IPS-20b (cell line): ENCODE results near the gene TEKT2.

Source experiments
- H3K27ac ChIP-seq: one replicate; pipeline ENCODE4 v1.5.1; 2013; ENCODE audit warnings: low read length
- H3K27me3 ChIP-seq: 2 replicates; pipeline ENCODE4 v1.6.1; 2013; ENCODE audit warnings: mild to moderate bottlenecking, low read length, inconsistent platforms; ENCODE audit not compliant: insufficient read depth
- H3K36me3 ChIP-seq: 2 replicates; pipeline ENCODE4 v1.6.1; 2013; ENCODE audit warnings: low read depth, mild to moderate bottlenecking, inconsistent platforms, low read length, moderate library complexity; ENCODE audit not compliant: insufficient read depth
- H3K4me1 ChIP-seq: 2 replicates; pipeline ENCODE4 v1.6.1; 2013; ENCODE audit warnings: mild to moderate bottlenecking, control low read depth, inconsistent platforms, low read length, moderate library complexity; ENCODE audit not compliant: insufficient read depth
- H3K4me3 ChIP-seq: 2 replicates; pipeline ENCODE4 v1.5.1; 2013; ENCODE audit warnings: mild to moderate bottlenecking, low read length, inconsistent platforms
- H3K9ac ChIP-seq: 2 replicates; pipeline ENCODE4 v1.6.1; 2013; ENCODE audit warnings: low read depth, mild to moderate bottlenecking, inconsistent platforms, low read length, moderate library complexity
- H3K9me3 ChIP-seq: 2 replicates; pipeline ENCODE4 v1.6.1; 2013; ENCODE audit warnings: mild to moderate bottlenecking, low read depth, low read length, inconsistent platforms; ENCODE audit not compliant: insufficient read depth

TEKT2 gene

DNA sequence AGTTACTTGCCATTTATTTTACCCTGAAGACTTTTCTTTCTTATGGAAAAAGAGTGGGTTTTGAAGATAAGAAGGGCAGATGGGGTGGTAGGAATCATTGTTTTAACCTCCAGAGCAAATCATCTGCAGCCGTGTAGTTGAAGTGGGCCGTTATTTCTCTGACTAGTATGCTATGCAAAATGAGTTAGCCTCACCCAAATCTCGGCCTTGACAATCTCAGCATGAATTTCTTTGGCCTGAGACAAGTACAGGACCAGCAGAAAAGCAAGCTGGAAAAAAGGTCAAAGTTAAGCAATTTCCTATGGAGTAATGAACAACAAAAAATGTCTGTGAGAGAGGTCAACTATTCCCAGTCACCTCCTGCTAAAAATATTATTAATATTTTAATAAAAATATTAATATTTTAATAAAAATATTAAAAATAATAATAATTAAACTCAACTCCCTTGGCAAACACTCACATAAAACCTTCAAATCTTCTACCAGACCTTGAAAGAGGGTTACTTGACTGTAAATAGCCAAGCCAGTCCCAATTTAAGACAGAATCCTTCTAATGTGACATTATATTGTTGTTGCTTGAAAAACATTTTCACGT is 6.8 kb upstream of the TEKT2 start:
- no peaks in the 10 kb centered on the region for H3K36me3 ChIP-seq
- no peaks in the 10 kb centered on the region for H3K27me3 ChIP-seq
- no peak overlapping the region for H3K9ac ChIP-seq
- no peak overlapping the region for H3K4me3 ChIP-seq
- no peaks in the 10 kb centered on the region for H3K9me3 ChIP-seq
- H3K4me1 ChIP-seq, result no peaks in the 10 kb centered on the region
- H3K27ac ChIP-seq, result no peak overlapping the region

DNA sequence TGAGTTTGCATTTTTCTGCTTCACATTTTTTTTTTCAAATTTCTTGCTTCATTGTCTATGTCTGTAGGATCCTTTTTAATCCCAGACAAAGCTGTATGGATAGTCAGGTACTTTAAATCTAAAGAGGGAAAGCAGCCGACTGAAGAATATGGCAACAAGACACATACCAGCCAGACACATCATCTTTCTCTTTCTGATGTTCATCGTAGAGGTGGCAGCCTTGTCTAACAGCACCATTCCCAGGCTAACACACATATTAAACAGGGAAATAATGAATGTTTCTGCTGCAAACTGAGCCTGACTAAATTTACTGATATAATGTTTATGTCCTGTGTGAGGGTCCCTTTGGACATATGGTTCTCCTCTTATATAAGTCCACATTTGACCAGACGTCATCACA is 3.7 kb upstream of the TEKT2 start:
- Histone ChIP-seq H3K4me1 (peaks cover 5% of the 10 kb centered on the region; the same call in 1 of the 2 replicates), H3K9me3 (no peaks in the 10 kb centered on the region), H3K4me3 (no peak overlapping the region), H3K36me3 (no peaks in the 10 kb centered on the region), H3K9ac (no peak overlapping the region), H3K27ac (no peak overlapping the region), H3K27me3 (peaks cover 11% of the 10 kb centered on the region)

DNA sequence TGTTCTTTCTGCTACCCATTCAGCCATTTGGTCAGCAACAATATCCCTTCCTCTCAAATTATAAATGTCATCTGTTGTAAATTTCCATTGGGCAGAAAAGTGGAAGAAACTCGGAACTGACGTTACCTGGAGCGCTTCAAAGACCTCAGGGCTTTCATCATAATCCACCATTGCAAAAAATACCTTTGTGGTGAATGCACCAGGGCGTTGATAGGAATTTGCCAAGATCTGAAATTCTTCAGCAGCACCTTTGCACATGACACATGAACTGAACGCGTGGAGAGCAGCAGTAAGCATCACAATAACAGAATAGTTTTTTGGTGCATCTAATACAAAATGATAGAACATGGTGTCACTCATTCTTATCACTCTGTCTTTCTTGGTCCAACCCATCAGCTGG is 3.1 kb upstream of the TEKT2 start:
- Histone ChIP-seq H3K36me3 (no peaks in the 10 kb centered on the region), H3K9me3 (no peaks in the 10 kb centered on the region), H3K4me3 (no peak overlapping the region), H3K27ac (no peak overlapping the region), H3K9ac (no peak overlapping the region), H3K4me1 (peaks cover 5% of the 10 kb centered on the region; the same call in 1 of the 2 replicates), H3K27me3 (peaks cover 11% of the 10 kb centered on the region)

DNA sequence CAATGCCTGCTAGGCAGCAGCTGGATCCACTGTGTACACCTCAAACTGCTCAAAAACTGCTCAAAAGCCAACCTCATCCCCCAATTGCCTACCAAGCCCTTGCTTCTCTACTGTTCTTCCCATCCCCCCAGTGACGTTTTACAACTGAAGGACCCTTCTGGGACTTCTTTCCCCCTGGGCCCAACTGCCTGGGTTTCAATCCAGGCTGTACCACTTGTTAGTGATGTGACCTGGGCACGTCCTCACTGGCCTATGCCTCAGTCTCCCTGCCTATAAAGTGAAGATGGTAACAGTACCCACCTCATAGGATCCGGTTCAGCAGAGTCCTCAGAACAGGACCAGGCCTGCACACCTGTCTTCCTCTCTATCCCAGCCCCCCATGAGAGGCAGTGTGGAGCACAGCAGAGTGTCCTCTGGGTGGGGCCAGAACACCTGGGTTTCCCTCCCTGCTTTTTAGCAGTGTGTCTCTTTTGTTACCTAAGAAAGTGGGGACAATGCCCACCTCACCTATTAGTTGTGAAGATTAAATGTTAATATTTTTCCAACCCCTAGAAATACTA is 1.9 kb upstream of the TEKT2 start:
- H3K9ac ChIP-seq, result no peak overlapping the region
- H3K9me3 ChIP-seq, result no peaks in the 10 kb centered on the region
- peaks cover 11% of the 10 kb centered on the region for H3K27me3 ChIP-seq
- H3K36me3 ChIP-seq, result no peaks in the 10 kb centered on the region
- no peak overlapping the region for H3K4me3 ChIP-seq
- no peak overlapping the region for H3K27ac ChIP-seq
- H3K4me1 ChIP-seq, result peaks cover 5% of the 10 kb centered on the region; the same call in 1 of the 2 replicates

DNA sequence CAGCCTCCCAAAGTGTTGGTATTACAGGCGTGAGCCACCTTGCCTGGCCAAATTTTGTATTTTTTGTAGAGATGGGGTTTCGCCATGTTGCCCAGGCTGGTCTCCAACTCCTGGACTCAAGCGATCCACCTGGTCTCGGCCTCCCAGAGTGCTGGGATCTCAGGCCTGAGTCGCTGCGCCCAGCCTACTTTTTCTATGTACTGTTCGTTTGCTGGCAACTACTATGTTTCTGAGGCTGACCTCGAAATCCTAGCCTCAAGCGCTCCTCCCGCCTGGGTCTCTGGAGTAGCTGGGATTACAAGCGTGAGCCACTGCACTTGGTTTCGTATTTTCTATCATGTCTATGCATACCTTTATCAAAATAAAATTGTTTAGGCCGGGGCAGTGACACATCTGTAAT is 675 bp upstream of the TEKT2 start:
- Histone ChIP-seq H3K9me3 (no peaks in the 10 kb centered on the region), H3K27ac (no peak overlapping the region), H3K4me3 (peak overlapping the region; percentile 73; the same call in 1 of the 2 replicates), H3K36me3 (no peaks in the 10 kb centered on the region), H3K27me3 (peaks cover 11% of the 10 kb centered on the region), H3K4me1 (peaks cover 5% of the 10 kb centered on the region; the same call in 1 of the 2 replicates), H3K9ac (no peak overlapping the region)

DNA sequence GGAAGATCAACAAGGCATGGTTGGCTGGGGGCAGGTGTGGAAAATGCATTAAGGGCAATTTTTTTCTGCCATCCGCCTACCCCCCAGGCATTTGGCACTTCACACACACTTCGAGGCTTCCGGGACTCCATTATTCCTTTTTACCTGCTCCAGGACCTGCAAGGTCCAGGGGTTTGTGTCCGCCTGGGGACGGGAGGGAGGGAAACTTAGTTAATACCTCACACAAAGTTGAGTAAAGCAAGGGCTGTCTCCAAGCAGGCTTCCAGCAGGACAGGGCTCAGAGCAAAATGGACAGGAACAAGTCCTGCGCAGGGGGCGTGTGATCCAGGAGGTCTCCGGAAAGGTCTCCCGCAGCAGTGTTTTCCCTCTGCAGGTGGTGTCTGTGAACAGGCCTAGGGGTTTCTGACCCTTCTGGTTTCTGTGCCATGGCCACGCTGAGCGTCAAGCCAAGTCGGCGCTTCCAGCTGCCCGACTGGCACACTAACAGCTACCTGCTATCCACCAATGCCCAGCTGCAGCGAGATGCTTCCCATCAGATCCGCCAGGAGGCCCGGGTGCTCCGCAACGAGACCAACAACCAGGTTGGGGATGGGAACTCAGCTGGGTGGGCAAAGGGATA is 712 bp downstream of the TEKT2 start:
- H3K9me3 ChIP-seq, result no peaks in the 10 kb centered on the region
- H3K4me1 ChIP-seq, result peaks cover 5% of the 10 kb centered on the region; the same call in 1 of the 2 replicates
- no peak overlapping the region for H3K27ac ChIP-seq
- H3K36me3 ChIP-seq, result no peaks in the 10 kb centered on the region
- peak overlapping the region; percentile 72; the same call in 1 of the 2 replicates for H3K9ac ChIP-seq
- peaks cover 11% of the 10 kb centered on the region for H3K27me3 ChIP-seq
- peak overlapping the region; percentile 73 for H3K4me3 ChIP-seq

DNA sequence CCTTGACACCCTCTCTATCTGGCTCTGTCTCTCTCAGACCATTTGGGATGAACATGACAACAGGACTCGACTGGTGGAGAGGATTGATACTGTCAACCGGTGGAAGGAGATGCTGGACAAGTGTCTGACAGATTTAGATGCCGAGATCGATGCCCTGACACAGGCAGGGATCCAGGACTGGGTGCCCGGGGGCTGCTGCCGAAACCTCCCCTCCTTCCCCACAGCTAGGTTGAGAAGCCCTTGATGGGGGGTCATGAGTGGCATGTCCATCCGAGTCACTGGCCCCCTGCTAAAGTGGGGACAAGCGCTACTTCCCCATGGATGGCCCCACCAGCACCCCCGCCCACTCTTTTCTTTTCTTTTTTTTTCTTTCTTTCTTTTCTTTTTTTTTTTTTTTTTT is 1.2 kb downstream of the TEKT2 start:
- H3K9ac ChIP-seq, result no peak overlapping the region
- peaks cover 8% of the 10 kb centered on the region; the same call in 1 of the 2 replicates for H3K4me1 ChIP-seq

DNA sequence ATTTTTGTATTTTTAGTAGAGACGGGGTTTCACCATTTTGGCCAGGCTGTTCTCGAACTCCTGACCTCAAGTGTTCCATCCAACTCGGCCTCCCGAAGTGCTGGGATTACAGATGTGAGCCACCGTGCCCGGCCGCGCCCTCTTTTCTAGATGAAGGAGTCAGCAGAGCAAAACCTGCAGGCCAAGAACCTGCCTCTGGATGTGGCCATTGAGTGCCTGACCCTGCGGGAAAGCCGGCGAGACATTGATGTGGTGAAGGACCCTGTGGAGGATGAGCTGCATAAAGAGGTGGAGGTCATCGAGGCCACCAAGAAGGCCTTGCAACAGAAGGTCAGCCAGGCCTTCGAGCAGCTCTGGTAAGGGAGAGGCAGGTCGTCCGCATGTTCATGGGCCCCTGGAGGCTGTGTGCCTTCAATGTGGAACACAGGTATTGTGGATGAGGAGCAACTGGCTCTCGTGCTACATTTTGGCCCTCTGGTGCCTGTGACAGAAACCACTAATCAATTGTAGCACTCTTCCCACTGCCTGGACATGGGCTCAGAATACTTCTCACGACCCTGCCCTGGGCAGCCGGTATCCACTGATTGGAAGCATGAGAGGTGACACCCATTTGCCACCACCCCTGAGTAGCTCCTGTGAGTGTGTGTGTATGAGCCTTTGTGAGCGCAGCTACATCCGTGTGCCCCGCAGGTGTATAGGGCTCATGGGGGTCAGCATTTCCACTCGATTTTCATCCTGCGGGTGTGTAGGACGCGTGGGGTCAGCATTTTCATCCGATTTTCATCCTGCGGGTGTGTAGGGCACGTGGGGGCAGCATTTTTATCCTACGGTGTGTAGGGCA is 2.0 kb downstream of the TEKT2 start:
- Histone ChIP-seq H3K9ac (no peak overlapping the region), H3K27me3 (peaks cover 11% of the 10 kb centered on the region)

More for the DNA sequence above, 1.2 kb downstream of the TEKT2 start:
- H3K27ac ChIP-seq, result no peak overlapping the region
- H3K27me3 ChIP-seq, result peaks cover 11% of the 10 kb centered on the region
- no peaks in the 10 kb centered on the region; the same call in 1 of the 2 replicates for H3K36me3 ChIP-seq
- no peaks in the 10 kb centered on the region for H3K9me3 ChIP-seq
- no peak overlapping the region for H3K4me3 ChIP-seq

DNA sequence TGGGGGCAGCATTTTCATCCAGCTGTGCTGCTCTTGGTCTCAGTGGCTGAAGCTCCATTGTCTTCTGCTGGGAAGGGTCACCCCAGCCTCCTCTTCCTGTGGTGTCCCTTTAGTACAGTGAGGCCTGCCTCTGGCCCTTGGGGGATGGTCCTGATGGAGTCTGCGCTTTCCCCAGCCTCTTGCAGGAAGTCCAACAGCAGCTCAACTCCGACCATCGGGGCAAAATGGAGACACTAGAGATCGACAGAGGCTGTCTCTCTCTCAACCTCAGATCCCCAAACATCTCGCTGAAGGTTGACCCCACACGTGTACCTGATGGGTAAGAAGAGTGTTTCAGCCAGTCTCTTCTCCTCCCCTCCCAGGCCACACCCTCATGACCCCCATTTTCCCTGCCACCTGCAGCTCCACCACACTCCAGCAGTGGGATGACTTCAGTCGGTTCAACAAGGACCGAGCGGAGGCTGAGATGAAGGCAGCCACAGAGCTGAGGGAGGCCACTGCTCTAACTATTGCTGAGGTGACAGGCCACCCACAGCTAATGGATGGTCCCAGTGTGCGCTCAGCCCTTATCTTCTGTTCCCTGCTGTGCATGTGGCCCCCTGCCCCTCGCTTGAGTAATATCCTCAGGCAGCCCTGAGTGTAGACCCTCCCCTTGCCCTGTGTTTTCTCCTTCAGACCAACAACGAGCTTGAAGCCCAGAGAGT is 2.8 kb downstream of the TEKT2 start:
- H3K4me1 ChIP-seq, result peaks cover 8% of the 10 kb centered on the region; the same call in 1 of the 2 replicates
- H3K9ac ChIP-seq, result no peak overlapping the region
- peaks cover 11% of the 10 kb centered on the region for H3K27me3 ChIP-seq
- H3K36me3 ChIP-seq, result peaks cover 9% of the 10 kb centered on the region
- no peaks in the 10 kb centered on the region for H3K9me3 ChIP-seq
- no peak overlapping the region for H3K27ac ChIP-seq
- H3K4me3 ChIP-seq, result no peak overlapping the region

More for the DNA sequence above, 2.0 kb downstream of the TEKT2 start:
- Histone ChIP-seq H3K4me3 (no peak overlapping the region), H3K27ac (no peak overlapping the region), H3K36me3 (peaks cover 1% of the 10 kb centered on the region; the same call in 1 of the 2 replicates), H3K4me1 (peaks cover 8% of the 10 kb centered on the region; the same call in 1 of the 2 replicates), H3K9me3 (no peaks in the 10 kb centered on the region)

DNA sequence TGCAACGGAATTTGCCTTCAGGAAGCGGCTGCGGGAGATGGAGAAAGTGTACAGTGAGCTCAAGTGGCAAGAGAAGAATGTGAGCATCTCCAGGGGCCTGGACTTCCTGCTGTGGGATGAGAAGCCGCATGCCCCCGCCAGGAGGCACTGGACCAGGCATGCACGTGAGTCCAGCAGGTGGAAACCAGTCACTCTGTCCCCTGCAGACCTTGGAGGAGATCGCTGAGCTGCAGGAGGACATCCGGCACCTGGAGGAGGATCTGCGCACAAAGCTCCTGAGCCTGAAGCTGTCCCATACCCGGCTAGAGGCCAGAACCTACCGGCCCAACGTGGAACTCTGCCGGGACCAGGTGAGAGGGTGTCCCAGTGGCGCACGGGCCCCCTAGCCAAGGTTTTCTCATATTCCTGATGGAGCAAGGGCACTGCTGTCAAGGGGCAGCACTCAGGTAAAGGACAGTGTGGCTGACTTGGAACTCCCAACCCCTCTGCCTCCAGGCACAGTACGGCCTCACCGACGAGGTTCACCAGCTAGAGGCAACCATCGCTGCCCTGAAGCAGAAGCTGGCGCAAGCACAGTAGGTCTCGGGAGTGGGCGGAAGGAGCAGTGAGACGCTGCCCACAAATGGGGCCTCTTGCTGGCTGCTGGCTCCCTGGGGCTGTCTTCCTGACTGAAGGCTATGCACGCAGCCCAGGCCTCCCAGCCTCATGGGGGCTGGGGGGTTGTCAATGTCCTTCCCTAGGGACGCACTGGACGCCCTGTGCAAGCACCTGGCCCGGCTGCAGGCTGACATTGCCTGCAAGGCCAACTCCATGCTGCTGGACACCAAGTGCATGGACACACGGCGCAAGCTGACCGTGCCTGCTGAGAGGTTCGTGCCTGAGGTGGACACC is 3.6 kb downstream of the TEKT2 start:
- no peak overlapping the region for H3K9ac ChIP-seq
- peaks cover 8% of the 10 kb centered on the region; the same call in 1 of the 2 replicates for H3K4me1 ChIP-seq
- H3K36me3 ChIP-seq, result peaks cover 17% of the 10 kb centered on the region
- H3K4me3 ChIP-seq, result no peak overlapping the region
- H3K27ac ChIP-seq, result no peak overlapping the region
- H3K27me3 ChIP-seq, result peaks cover 11% of the 10 kb centered on the region
- no peaks in the 10 kb centered on the region for H3K9me3 ChIP-seq
